CD4-positive, alpha-beta T cell (primary cell): ENCODE data around the gene BCAR1. TPM values are rescaled to one million over a fixed set of nuclear protein-coding genes. Genes with fewer than 3 reads are reported as not detected.
"Not testable (repeated sequence)": the region's sequence is repeated elsewhere in the genome, so short reads cannot be mapped to it uniquely, and the experiment has no call there.

ENCODE experiments used
- ATAC-seq: fragments of 200-7000 bp; cut with Tn5 transposase; one replicate; pipeline ENCODE4 v1.10.0; 2022; ENCODE audit warnings: mild to moderate bottlenecking; ENCODE audit not compliant: poor library complexity
- CTCF ChIA-PET: fragments of 350-600 bp; sonication (Branson Sonifier 250); formaldehyde crosslinking; loops from one replicate; lab custom pipeline; 2021; ENCODE audit warnings: antibody characterized with exemption, inconsistent platforms; lab: Charles Lee
- POLR2A ChIA-PET: fragments of 350-600 bp; sonication (Branson Sonifier 250); formaldehyde crosslinking; loops from one replicate; lab custom pipeline; 2021; ENCODE audit warnings: antibody characterized with exemption, inconsistent platforms; lab: Charles Lee
- DNase-seq, 14 experiments: peaks; one replicate each; pipeline ENCODE4 v3.0.0-alpha.2; 2013 to 2020; ENCODE audit warnings: mixed read lengths in 2 of 14
- H3K27ac ChIP-seq, 2 donors: one replicate each; pipeline versions ENCODE4 v1.5.1 to v1.7.0; 2013; ENCODE audit warnings: low read length in 2 of 2, low read depth in 1 of 2, mild to moderate bottlenecking in 1 of 2
- H3K27me3 ChIP-seq, 2 experiments: 1 replicate in 1 of 2; 2 replicates in 1 of 2; pipeline versions ENCODE4 v1.6.1 to v1.7.0; 2013; ENCODE audit warnings: low read length in 2 of 2, control low read depth in 1 of 2, mild to moderate bottlenecking in 1 of 2, moderate library complexity in 1 of 2; ENCODE audit not compliant: insufficient read depth in 2 of 2, control insufficient read depth in 1 of 2
- H3K36me3 ChIP-seq: one replicate; pipeline ENCODE4 v1.6.1; 2013; ENCODE audit warnings: low read length, control low read depth; ENCODE audit not compliant: insufficient read depth
- H3K4me1 ChIP-seq: one replicate; pipeline ENCODE4 v1.6.1; 2013; ENCODE audit warnings: low read length, control low read depth; ENCODE audit not compliant: insufficient read depth
- H3K4me3 ChIP-seq: one replicate; pipeline ENCODE4 v1.5.1; 2013; ENCODE audit warnings: mild to moderate bottlenecking, low read length, moderate library complexity
- H3K9me3 ChIP-seq, 2 experiments: 1 replicate in 1 of 2; 2 replicates in 1 of 2; pipeline versions ENCODE4 v1.6.1 to v1.7.0; 2013; ENCODE audit warnings: low read length in 2 of 2, mild to moderate bottlenecking in 2 of 2, control low read depth in 1 of 2, moderate library complexity in 1 of 2; ENCODE audit not compliant: control insufficient read depth in 1 of 2, insufficient read depth in 1 of 2
- H3K27ac Mint-ChIP-seq: one replicate; pipeline ENCODE4 v1.8.0; 2020; ENCODE audit warnings: mixed read lengths
- H3K27me3 Mint-ChIP-seq: one replicate; pipeline ENCODE4 v1.8.0; 2021; ENCODE audit warnings: mixed read lengths
- H3K36me3 Mint-ChIP-seq: one replicate; pipeline ENCODE4 v1.8.0; 2021; ENCODE audit warnings: low read depth, mixed read lengths
- H3K4me1 Mint-ChIP-seq: one replicate; pipeline ENCODE4 v1.8.0; 2021; ENCODE audit warnings: low read depth, mixed read lengths
- H3K4me3 Mint-ChIP-seq: one replicate; pipeline ENCODE4 v1.8.0; 2020; ENCODE audit warnings: mild to moderate bottlenecking, mixed read lengths
- H3K9me3 Mint-ChIP-seq: one replicate; pipeline ENCODE4 v1.8.0; 2020; ENCODE audit warnings: mixed read lengths
- CTCF ChIP-seq: fragments of 200-600 bp; IDR thresholded peaks from one replicate; pipeline ENCODE4 v1.8.0; 2022; ENCODE audit warnings: antibody characterized with exemption, mild to moderate bottlenecking
- intact Hi-C, 2 experiments: fragments of 100-400 bp; cut with DNase I in 1 of 2; cut with micrococcal nuclease in 1 of 2; formaldehyde crosslinking; loops; one replicate each; pipeline versions ENCODE4 v1.15.1 to v1.9.0; 2023 to 2025; cut with DNase I, micrococcal nuclease
- total RNA-seq, 174 experiments: library from RNA in 2 of 174; stranded (reverse) in 2 of 174; gene quantifications; one replicate each; pipeline ENCODE4 v1.2.3 and lab custom pipeline; 2021 to 2026

BCAR1 gene
- total RNA-seq, 2 experiments from 2014 or later, result 0.08 to 0.17 TPM

- Histone ChIP-seq H3K9me3 (no peaks in the 10 kb centered on the region), H3K4me3 (no peak overlapping the region), H3K36me3 (no peaks in the 10 kb centered on the region), H3K27me3 (no peaks in the 10 kb centered on the region), H3K27ac (no peak overlapping the region), H3K4me1 (no peaks in the 10 kb centered on the region)
- Mint-ChIP-seq H3K27me3 (peaks cover 8% of the 10 kb centered on the region), H3K9me3 (no peaks in the 10 kb centered on the region), H3K4me3 (no peak overlapping the region), H3K36me3 (no peaks in the 10 kb centered on the region), H3K4me1 (no peaks in the 10 kb centered on the region), H3K27ac (no peak overlapping the region)
- ChIA-PET CTCF (no interaction called here), POLR2A (no interaction called here)
- TF ChIP-seq CTCF, result no peak
- DNase-seq (no peak), ATAC-seq (no peak)
- intact Hi-C loops, result loop anchor here in 1 of 2 experiments (2.0 kb wide), 1 partner anchor 19 kb away; the partner anchor contains the start of gene CTRB2
Observed at GRCh38 chr16:75225678-75226515, 25.5 kb downstream of the BCAR1 start.

GRCh38 chr16:75225092-75225491 is 26.3 kb downstream of the BCAR1 start:
- H3K4me3 ChIP-seq, result no peak overlapping the region
- no peak for ATAC-seq
- H3K9me3 ChIP-seq, result no peaks in the 10 kb centered on the region
- no peak for DNase-seq
- TF ChIP-seq CTCF, result no peak
- no peaks in the 10 kb centered on the region for H3K4me1 ChIP-seq
- Mint-ChIP-seq H3K4me3 (no peak overlapping the region), H3K27ac (no peak overlapping the region), H3K9me3 (no peaks in the 10 kb centered on the region), H3K4me1 (no peaks in the 10 kb centered on the region), H3K36me3 (no peaks in the 10 kb centered on the region), H3K27me3 (peaks cover 8% of the 10 kb centered on the region)
- ChIA-PET POLR2A (no interaction called here), CTCF (no interaction called here)
- H3K27ac ChIP-seq, result no peak overlapping the region
- intact Hi-C loops, result no loop called here
- H3K27me3 ChIP-seq, result no peaks in the 10 kb centered on the region
- H3K36me3 ChIP-seq, result no peaks in the 10 kb centered on the region

DNA sequence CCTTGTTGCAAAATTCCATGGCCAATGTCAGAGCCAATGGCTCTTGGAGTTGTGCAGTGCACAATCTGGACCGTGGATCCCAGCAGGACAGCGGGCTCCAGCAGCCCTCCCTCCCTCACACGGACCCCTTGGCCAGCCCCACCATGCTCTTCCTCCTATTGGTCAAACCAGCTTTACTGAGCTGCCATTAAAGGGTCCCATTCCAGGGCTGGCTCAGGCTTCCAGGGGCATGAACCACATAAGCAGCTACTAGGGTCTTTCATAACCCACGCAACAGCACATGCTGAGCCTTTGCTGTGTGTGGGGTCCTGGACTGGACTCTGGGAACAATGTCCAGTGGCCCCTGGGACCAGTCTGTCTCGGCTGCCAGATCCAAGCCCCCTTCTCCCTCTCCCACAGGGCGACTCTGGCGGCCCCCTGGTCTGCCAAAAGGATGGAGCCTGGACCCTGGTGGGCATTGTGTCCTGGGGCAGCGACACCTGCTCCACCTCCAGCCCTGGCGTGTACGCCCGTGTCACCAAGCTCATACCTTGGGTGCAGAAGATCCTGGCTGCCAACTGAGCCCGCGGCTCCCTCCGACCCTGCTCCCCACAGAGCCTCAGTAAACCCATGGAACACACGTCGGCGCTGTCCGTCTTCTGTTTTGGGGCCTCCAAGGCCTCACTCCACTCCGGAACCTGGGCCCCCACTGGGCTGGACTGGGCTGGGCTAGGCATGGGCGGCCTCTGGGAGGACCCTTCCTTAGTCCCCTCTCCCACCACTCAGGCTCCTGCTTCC is 26.9 kb downstream of the BCAR1 start:
- H3K36me3 ChIP-seq, result no peaks in the 10 kb centered on the region
- POLR2A ChIA-PET, result no interaction called here
- no peak overlapping the region for H3K4me3 ChIP-seq
- H3K27me3 ChIP-seq, result no peaks in the 10 kb centered on the region
- H3K36me3 Mint-ChIP-seq, result no peaks in the 10 kb centered on the region
- H3K27ac Mint-ChIP-seq, result no peak overlapping the region
- no peaks in the 10 kb centered on the region for H3K9me3 ChIP-seq
- ATAC-seq (no peak), DNase-seq (no peak)
- peaks cover 8% of the 10 kb centered on the region for H3K27me3 Mint-ChIP-seq
- H3K4me3 Mint-ChIP-seq, result no peak overlapping the region
- no peaks in the 10 kb centered on the region for H3K9me3 Mint-ChIP-seq
- CTCF ChIA-PET, result no interaction called here
- H3K27ac ChIP-seq, result no peak overlapping the region
- peaks cover under 1% of the 10 kb centered on the region for H3K4me1 ChIP-seq
- H3K4me1 Mint-ChIP-seq, result peaks cover 6% of the 10 kb centered on the region
- intact Hi-C loops, result no loop called here
- no peak for TF ChIP-seq CTCF

DNA sequence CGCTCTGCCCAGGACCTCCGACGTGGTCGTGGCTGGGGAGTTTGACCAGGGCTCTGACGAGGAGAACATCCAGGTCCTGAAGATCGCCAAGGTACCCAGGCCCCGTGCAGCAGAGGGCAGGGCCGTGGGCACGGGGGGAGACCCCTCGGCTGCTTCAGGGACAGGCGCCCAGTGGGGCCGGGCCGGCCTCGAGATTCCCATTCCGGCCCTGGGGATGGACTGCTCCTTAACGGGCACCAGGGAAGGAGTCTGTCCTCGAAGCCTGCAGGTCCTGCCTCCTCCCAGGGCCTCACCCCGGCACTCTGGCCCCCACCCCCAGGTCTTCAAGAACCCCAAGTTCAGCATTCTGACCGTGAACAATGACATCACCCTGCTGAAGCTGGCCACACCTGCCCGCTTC is 28.3 kb downstream of the BCAR1 start:
- H3K9me3 Mint-ChIP-seq, H3K27ac Mint-ChIP-seq, H3K4me1 ChIP-seq, H3K36me3 ChIP-seq, DNase-seq, H3K9me3 ChIP-seq, H3K4me3 ChIP-seq, H3K4me3 Mint-ChIP-seq, H3K27me3 ChIP-seq, H3K27me3 Mint-ChIP-seq, H3K27ac ChIP-seq, POLR2A ChIA-PET, CTCF ChIA-PET, ATAC-seq, H3K36me3 Mint-ChIP-seq: not testable (repeated sequence)
- intact Hi-C loops, result loop anchor here in 1 of 2 experiments (2.0 kb wide), 1 partner anchor 20 kb away; no protein-coding TSS in a partner anchor
- peaks cover 11% of the 10 kb centered on the region for H3K4me1 Mint-ChIP-seq
